H1 (cell line): ENCODE data around the gene PHF1.

Experiments used
- GABPA ChIP-seq: IDR thresholded peaks from 2 replicates; pipeline ENCODE4 v1.6.1; 2011; ENCODE audit warnings: mild to moderate bottlenecking, low read length, moderate library complexity, borderline replicate concordance; ENCODE audit not compliant: insufficient read depth
- JUND ChIP-seq: IDR thresholded peaks from 2 replicates; pipeline ENCODE4 v1.6.1; 2011; ENCODE audit warnings: mild to moderate bottlenecking, improper control_type of control experiment, low read length
- POLR2A ChIP-seq, 2 experiments: IDR thresholded peaks; 1 replicate in 1 of 2; 2 replicates in 1 of 2; pipeline ENCODE4 v1.6.1; 2011; ENCODE audit warnings: low read depth in 2 of 2, low read length in 2 of 2, mild to moderate bottlenecking in 2 of 2; ENCODE audit errors: control extremely low read depth in 1 of 2
- RBBP5 ChIP-seq: IDR thresholded peaks from 2 replicates; pipeline ENCODE4 v1.7.1; 2012; ENCODE audit warnings: low read depth, mild to moderate bottlenecking, inconsistent platforms, low read length, moderate library complexity, borderline replicate concordance
- SIN3A ChIP-seq, 2 experiments: IDR thresholded peaks in 1 of 2; conservative IDR thresholded peaks in 1 of 2; 2 replicates each; pipeline ENCODE4 v1.6.1; 2011 to 2012; ENCODE audit warnings: low read length in 2 of 2, improper control_type of control experiment in 1 of 2, low read depth in 1 of 2, mild to moderate bottlenecking in 1 of 2
- ZNF274 ChIP-seq: IDR thresholded peaks from 2 replicates; pipeline ENCODE4 v1.7.0; 2012; ENCODE audit warnings: low read length, borderline replicate concordance; ENCODE audit errors: extremely low read depth
- TF ChIP-seq, protein P1 (sequence below), 3 experiments: IDR thresholded peaks; 1 replicate in 2 of 3; 2 replicates in 1 of 3; pipeline versions ENCODE4 v1.5.1 to v1.6.1; 2011; ENCODE audit warnings: low read length in 3 of 3, mild to moderate bottlenecking in 3 of 3, inconsistent platforms in 2 of 3, low read depth in 1 of 3, moderate library complexity in 1 of 3; ENCODE audit not compliant: insufficient read depth in 1 of 3; ENCODE audit errors: control extremely low read depth in 1 of 3
- TF ChIP-seq, protein P2 (sequence below): IDR thresholded peaks from 2 replicates; pipeline ENCODE4 v1.6.1; 2012; ENCODE audit warnings: inconsistent platforms

DNA sequence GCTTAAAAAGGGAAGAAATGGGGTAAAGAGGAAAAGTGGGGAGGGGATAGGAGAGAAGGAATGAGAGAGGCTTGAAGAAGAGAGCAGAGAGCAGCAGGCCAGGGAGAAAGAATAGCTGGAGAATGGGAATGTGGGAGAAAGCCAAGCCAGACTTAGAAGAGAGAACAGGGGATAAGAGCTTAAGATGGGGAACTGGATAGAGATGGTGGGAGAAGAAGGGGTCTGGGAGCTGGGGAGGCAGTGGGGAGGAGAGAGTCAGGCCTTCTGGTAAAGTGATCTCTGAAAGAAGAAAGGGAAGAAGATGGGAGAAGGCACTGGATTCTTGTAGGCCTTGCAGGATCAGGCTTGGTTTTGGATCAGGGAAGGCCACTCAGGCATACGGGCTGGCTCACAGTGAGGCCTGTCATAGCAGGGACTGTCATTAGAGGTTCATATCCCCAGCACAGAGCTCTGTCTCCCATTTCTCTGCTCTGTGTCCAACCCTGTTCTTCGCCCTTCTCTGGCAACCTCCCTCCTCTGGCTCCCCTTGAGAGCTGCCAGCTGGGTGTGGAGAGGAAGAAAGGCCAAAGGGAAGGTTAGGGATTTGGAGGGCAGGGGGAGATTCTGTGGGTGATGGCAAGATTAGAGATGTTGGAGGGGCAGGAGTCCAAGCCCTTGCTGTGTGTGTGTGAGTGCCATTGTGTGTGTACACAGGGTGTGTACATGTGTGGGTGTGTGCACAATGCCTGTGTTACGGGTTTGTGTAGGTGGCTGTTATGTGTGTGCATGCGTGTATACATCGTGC, 18.3 kb downstream of the PHF1 start:
- TF ChIP-seq, protein P1, sequence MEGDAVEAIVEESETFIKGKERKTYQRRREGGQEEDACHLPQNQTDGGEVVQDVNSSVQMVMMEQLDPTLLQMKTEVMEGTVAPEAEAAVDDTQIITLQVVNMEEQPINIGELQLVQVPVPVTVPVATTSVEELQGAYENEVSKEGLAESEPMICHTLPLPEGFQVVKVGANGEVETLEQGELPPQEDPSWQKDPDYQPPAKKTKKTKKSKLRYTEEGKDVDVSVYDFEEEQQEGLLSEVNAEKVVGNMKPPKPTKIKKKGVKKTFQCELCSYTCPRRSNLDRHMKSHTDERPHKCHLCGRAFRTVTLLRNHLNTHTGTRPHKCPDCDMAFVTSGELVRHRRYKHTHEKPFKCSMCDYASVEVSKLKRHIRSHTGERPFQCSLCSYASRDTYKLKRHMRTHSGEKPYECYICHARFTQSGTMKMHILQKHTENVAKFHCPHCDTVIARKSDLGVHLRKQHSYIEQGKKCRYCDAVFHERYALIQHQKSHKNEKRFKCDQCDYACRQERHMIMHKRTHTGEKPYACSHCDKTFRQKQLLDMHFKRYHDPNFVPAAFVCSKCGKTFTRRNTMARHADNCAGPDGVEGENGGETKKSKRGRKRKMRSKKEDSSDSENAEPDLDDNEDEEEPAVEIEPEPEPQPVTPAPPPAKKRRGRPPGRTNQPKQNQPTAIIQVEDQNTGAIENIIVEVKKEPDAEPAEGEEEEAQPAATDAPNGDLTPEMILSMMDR (IDR thresholded peaks at IDR 0.05; ENCODE audit: control extremely low read depth in 1 of 3, insufficient read depth in 1 of 3, low read depth in 1 of 3, low read length in 3 of 3): no peak
- TF ChIP-seq JUND (no peak), POLR2A (IDR thresholded peaks at IDR 0.05; ENCODE audit: control extremely low read depth in 1 of 2, low read depth in 2 of 2, low read length in 2 of 2) (no peak), GABPA (no peak), SIN3A (conservative IDR thresholded peaks at IDR 0.05 in 1 of 2, IDR thresholded peaks at IDR 0.05 in 1 of 2; ENCODE audit: low read depth in 1 of 2, low read length in 2 of 2) (no peak), RBBP5 (no peak), ZNF274 (no peak)
- TF ChIP-seq, protein P2, sequence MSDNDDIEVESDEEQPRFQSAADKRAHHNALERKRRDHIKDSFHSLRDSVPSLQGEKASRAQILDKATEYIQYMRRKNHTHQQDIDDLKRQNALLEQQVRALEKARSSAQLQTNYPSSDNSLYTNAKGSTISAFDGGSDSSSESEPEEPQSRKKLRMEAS: no peak
